ENCODE measurements around the gene ARL6IP4.
"Not testable (repeated sequence)": the region's sequence is repeated elsewhere in the genome, so short reads cannot be mapped to it uniquely, and the experiment has no call there.

The ARL6IP4 gene

GRCh38 chr12:122980183-122981035, at the start of gene ARL6IP4:
ARL6IP4 (plus strand) TSS chr12:122980681; CDS start chr12:122981140, 459 bp downstream.
- peak in 1 of 2 donors; percentile 35 for DNase-seq (ENCODE audit: low read depth in 2 of 2)

- no peak for DNase-seq (ENCODE audit: low read depth in 2 of 2)
Observed at GRCh38 chr12:122932207-122932606, 48.3 kb upstream of the ARL6IP4 start.

- DNase-seq (ENCODE audit: low read depth in 2 of 2): no peak
Observed at GRCh38 chr12:122934722-122935121, 45.8 kb upstream of the ARL6IP4 start.

- DNase-seq (ENCODE audit: low read depth in 2 of 2): no peak
Observed at GRCh38 chr12:122935318-122935717, 45.2 kb upstream of the ARL6IP4 start.

GRCh38 chr12:122937622-122938091, 42.8 kb upstream of the ARL6IP4 start:
- DNase-seq (ENCODE audit: low read depth in 2 of 2): no peak

- no peak for DNase-seq (ENCODE audit: low read depth in 2 of 2)
Observed at GRCh38 chr12:122939125-122939524, 41.4 kb upstream of the ARL6IP4 start.

- not testable (repeated sequence) for DNase-seq (ENCODE audit: low read depth in 2 of 2)
Observed at GRCh38 chr12:122941351-122941750, 39.1 kb upstream of the ARL6IP4 start.

GRCh38 chr12:122942637-122943036, 37.8 kb upstream of the ARL6IP4 start:
- DNase-seq (ENCODE audit: low read depth in 2 of 2): no peak

GRCh38 chr12:122943196-122943595, 37.3 kb upstream of the ARL6IP4 start:
- DNase-seq (ENCODE audit: low read depth in 2 of 2): no peak

- no peak for DNase-seq (ENCODE audit: low read depth in 2 of 2)
Observed at GRCh38 chr12:122944605-122945592, 35.6 kb upstream of the ARL6IP4 start.

GRCh38 chr12:122946690-122947341, 33.7 kb upstream of the ARL6IP4 start:
- peak; percentile 67 to 75 for DNase-seq (ENCODE audit: low read depth in 2 of 2)

GRCh38 chr12:122947352-122947792, 33.1 kb upstream of the ARL6IP4 start:
- DNase-seq (ENCODE audit: low read depth in 2 of 2): no peak

- DNase-seq (ENCODE audit: low read depth in 2 of 2): no peak
Observed at GRCh38 chr12:122948605-122949004, 31.9 kb upstream of the ARL6IP4 start.

- DNase-seq (ENCODE audit: low read depth in 2 of 2): no peak
Observed at GRCh38 chr12:122949405-122949804, 31.1 kb upstream of the ARL6IP4 start.

- no peak for DNase-seq (ENCODE audit: low read depth in 2 of 2)
Observed at GRCh38 chr12:122949816-122950675, 30.4 kb upstream of the ARL6IP4 start.

GRCh38 chr12:122951406-122951805, 29.1 kb upstream of the ARL6IP4 start:
- no peak for DNase-seq (ENCODE audit: low read depth in 2 of 2)

- DNase-seq (ENCODE audit: low read depth in 2 of 2): peak; percentile 35 to 52
Observed at GRCh38 chr12:122951979-122952892, 28.2 kb upstream of the ARL6IP4 start.

GRCh38 chr12:122955156-122955555, 25.3 kb upstream of the ARL6IP4 start:
- no peak for DNase-seq (ENCODE audit: low read depth in 2 of 2)

- no peak for DNase-seq (ENCODE audit: low read depth in 2 of 2)
Observed at GRCh38 chr12:122956035-122956434, 24.4 kb upstream of the ARL6IP4 start.
